Gastrocnemius medialis (tissue), 4 donors: Measurements from ENCODE around the gene ZNF319. TPM values are rescaled to one million over a fixed set of nuclear protein-coding genes. Genes with fewer than 3 reads are reported as not detected.
"Not testable (repeated sequence)": the region's sequence is repeated elsewhere in the genome, so short reads cannot be mapped to it uniquely, and the experiment has no call there.

Experiments used
- ATAC-seq, 2 donors: fragments of 150-250 bp; one replicate each; pipeline ENCODE4 v1.9.1; 2016
- DNase-seq, 2 donors: peaks; one replicate each; pipeline ENCODE4 v3.0.0-alpha.2; 2019
- H3K27ac ChIP-seq, 4 donors: fragments of 200-600 bp; sonication (generic); 1 replicate in 1 of 4; 2 replicates in 3 of 4; pipeline ENCODE4 v1.5.1; 2016 to 2018; ENCODE audit warnings: mild to moderate bottlenecking in 2 of 4, moderate library complexity in 1 of 4
- H3K27me3 ChIP-seq, 3 donors: fragments of 200-600 bp; sonication (generic) in 2 of 3; 1 replicate in 1 of 3; 2 replicates in 2 of 3; pipeline versions ENCODE4 v1.5.1 to v1.6.0; 2016 to 2019; ENCODE audit warnings: mild to moderate bottlenecking in 1 of 3, moderate library complexity in 1 of 3
- H3K36me3 ChIP-seq, 2 donors: fragments of 200-600 bp; sonication (generic) in 1 of 2; one replicate each; pipeline ENCODE4 v1.5.1; 2017 to 2018
- H3K4me1 ChIP-seq, 2 donors: fragments of 200-600 bp; sonication (generic) in 1 of 2; one replicate each; pipeline ENCODE4 v1.5.1; 2016 to 2017; ENCODE audit warnings: mild to moderate bottlenecking in 2 of 2
- H3K4me3 ChIP-seq, 4 donors: fragments of 200-600 bp; sonication (generic) in 3 of 4; 1 replicate in 1 of 4; 2 replicates in 3 of 4; pipeline ENCODE4 v1.5.1; 2016 to 2019; ENCODE audit warnings: mild to moderate bottlenecking in 2 of 4
- H3K9me3 ChIP-seq, 3 donors: fragments of 200-600 bp; sonication (generic) in 2 of 3; 1 replicate in 1 of 3; 2 replicates in 2 of 3; pipeline ENCODE4 v1.5.1; 2016 to 2019
- POLR2A ChIP-seq, 2 donors: fragments of 450-650 bp; IDR thresholded peaks; one replicate each; pipeline ENCODE4 v1.6.1; 2017; ENCODE audit warnings: antibody characterized with exemption in 2 of 2, mild to moderate bottlenecking in 2 of 2, moderate library complexity in 2 of 2
- in situ Hi-C, 4 donors: fragments of 200-750 bp; cut with MboI; loops; one replicate each; pipeline versions ENCODE4 v1.15.0 to v1.8.0; 2017; ENCODE audit warnings: low sequenced_read_pairs in 4 of 4
- intact Hi-C: fragments of 100-400 bp; cut with DNase I; formaldehyde crosslinking; loops from one replicate; pipeline ENCODE4 v1.15.1; 2023; ENCODE audit warnings: low total_unique reads
- total RNA-seq, 4 donors: library from RNA; depleted of rRNA; stranded (reverse); fragments of >200 nt; gene quantifications; one replicate each; pipeline versions ENCODE4 v1.1.0 to v1.2.3, GENCODE V29; 2016
- TF ChIP-seq, protein P1 (sequence below), 5 experiments: fragments of 450-650 bp in 3 of 5; fragments of 200-600 bp in 2 of 5; sonication (generic) in 2 of 5; IDR thresholded peaks in 4 of 5; conservative IDR thresholded peaks in 1 of 5; 1 replicate in 4 of 5; 2 replicates in 1 of 5; pipeline ENCODE4 v1.5.1; 2016 to 2019; ENCODE audit warnings: antibody characterized with exemption in 5 of 5, mild to moderate bottlenecking in 3 of 5, moderate library complexity in 3 of 5

ZNF319 gene
- total RNA-seq, 4 donors from 2014 or later = 4.4 to 7.5 (median 6.7) TPM

DNA sequence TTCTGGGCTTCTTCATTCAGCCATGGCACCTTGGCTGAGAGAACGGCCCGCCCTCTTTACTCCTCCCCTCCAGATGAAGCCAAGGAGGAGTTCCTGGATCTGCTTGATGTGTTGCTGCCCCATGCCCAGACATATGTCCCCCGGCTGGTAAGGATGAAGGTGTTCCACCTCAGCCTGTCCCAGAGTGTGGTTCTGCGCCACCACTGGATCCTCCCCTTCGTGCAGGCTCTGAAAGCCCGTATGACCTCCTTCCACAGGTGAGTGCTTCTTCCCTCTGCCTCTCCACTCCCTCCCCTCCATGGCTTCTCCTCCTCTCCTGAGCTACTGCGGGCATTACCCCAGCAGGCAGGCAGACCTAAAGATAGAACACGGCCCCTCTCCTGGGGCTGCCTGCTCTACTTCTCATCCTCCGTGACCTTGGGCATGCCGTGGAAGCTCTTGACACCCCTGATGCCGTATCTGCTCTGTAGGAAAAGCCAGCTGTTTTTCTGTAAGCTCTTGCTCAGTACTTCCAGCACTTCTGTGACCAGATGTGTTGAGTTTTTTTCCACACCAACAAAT, 9.5 kb upstream of the ZNF319 start:
- Histone ChIP-seq H3K27ac (no peak overlapping the region), H3K4me1 (peaks cover 0 to 2% of the 10 kb centered on the region in 2 donors), H3K36me3 (peaks cover 0 to 37% of the 10 kb centered on the region in 2 donors), H3K27me3 (no peaks in the 10 kb centered on the region), H3K4me3 (no peak overlapping the region), H3K9me3 (no peaks in the 10 kb centered on the region)
- in situ Hi-C loops (loop anchor here in 3 of 4 donors (10.0 to 25.0 kb wide), 4 partner anchors 115 to 273 kb away; partner anchors contain the start of gene KATNB1 (in 1 of the 3)), intact Hi-C loops (loop anchor here (10.0 kb wide), 1 partner anchor 415 kb away; no protein-coding TSS in a partner anchor)
- TF ChIP-seq POLR2A (IDR thresholded peaks at IDR 0.05) = no peak
- TF ChIP-seq, protein P1, sequence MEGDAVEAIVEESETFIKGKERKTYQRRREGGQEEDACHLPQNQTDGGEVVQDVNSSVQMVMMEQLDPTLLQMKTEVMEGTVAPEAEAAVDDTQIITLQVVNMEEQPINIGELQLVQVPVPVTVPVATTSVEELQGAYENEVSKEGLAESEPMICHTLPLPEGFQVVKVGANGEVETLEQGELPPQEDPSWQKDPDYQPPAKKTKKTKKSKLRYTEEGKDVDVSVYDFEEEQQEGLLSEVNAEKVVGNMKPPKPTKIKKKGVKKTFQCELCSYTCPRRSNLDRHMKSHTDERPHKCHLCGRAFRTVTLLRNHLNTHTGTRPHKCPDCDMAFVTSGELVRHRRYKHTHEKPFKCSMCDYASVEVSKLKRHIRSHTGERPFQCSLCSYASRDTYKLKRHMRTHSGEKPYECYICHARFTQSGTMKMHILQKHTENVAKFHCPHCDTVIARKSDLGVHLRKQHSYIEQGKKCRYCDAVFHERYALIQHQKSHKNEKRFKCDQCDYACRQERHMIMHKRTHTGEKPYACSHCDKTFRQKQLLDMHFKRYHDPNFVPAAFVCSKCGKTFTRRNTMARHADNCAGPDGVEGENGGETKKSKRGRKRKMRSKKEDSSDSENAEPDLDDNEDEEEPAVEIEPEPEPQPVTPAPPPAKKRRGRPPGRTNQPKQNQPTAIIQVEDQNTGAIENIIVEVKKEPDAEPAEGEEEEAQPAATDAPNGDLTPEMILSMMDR (IDR thresholded peaks at IDR 0.05 in 4 of 5, conservative IDR thresholded peaks at IDR 0.05 in 1 of 5) = no peak
- ATAC-seq (no peak), DNase-seq (no peak)

DNA sequence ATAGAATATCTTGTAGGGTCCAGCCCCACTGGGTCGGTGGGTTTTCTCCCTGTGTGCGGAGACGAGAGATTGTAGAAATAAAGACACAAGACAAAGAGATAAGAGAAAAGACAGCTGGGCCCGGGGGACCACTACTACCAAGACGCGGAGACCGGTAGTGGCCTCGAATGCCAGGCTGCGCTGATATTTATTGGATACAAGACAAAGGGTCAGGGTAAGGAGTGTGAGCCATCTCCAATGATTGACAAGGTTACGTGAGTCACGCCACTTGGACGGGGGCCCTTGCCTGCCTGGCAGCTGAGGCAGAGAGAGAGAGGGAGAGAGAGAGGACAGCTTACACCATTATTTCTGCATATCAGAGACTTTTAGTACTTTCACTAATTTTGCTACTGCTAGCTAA, 4.3 kb upstream of the ZNF319 start:
- in situ Hi-C loops (loop anchor here (5.0 to 25.0 kb wide), 5 partner anchors 102 to 267 kb away; partner anchors contain the start of gene KATNB1 (in 1 of the 4)), intact Hi-C loops (loop anchor here (1.0 to 10.0 kb wide), 3 partner anchors 105 to 410 kb away; no protein-coding TSS in a partner anchor)
- Histone ChIP-seq H3K36me3 (peaks cover 0 to 14% of the 10 kb centered on the region in 2 donors), H3K27ac (peak overlapping the region in 3 of 4 donors; percentile 33 to 56 (median 48)), H3K4me1 (peaks cover 8 to 12% of the 10 kb centered on the region in 2 donors), H3K4me3 (peak overlapping the region in 1 of 4 donors; percentile 22)
- H3K9me3 ChIP-seq, H3K27me3 ChIP-seq, ATAC-seq: not testable (repeated sequence)
- DNase-seq = peak in 1 of 2 donors; percentile 72

DNA sequence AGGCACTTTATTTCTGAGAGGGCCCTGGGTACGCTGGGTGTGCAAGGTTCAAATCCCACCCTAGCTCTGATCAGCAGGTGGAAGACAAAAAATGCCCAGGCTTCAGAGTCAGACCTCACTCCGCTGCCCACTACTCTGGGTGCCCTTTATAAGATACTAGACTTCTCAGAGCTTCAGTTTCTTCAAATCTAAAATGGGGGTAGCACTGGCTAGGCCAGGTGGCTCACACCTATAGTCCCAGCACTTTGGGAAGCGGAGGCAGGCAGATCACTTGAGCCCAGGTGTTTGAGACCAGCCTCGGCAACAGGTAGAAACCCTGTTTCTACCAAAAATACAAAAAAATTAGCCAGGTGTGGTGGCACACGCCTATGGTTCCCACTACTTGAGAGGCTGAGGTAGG, 2.5 kb upstream of the ZNF319 start:
- Histone ChIP-seq H3K27ac (no peak overlapping the region), H3K4me3 (no peak overlapping the region), H3K27me3 (no peaks in the 10 kb centered on the region), H3K36me3 (peaks cover 0 to 15% of the 10 kb centered on the region in 2 donors), H3K4me1 (peaks cover 19 to 21% of the 10 kb centered on the region in 2 donors), H3K9me3 (no peaks in the 10 kb centered on the region)
- TF ChIP-seq, protein P1 (IDR thresholded peaks at IDR 0.05 in 4 of 5, conservative IDR thresholded peaks at IDR 0.05 in 1 of 5) = no peak
- no peak for TF ChIP-seq POLR2A (IDR thresholded peaks at IDR 0.05)
- no peak for ATAC-seq
- intact Hi-C loops (loop anchor here (5.0 to 10.0 kb wide), 2 partner anchors 226 to 408 kb away; no protein-coding TSS in a partner anchor), in situ Hi-C loops (loop anchor here (5.0 to 25.0 kb wide), 5 partner anchors 101 to 266 kb away; partner anchors contain the start of gene KATNB1 (in 1 of the 4))
- DNase-seq = no peak

- H3K27me3 ChIP-seq = no peaks in the 10 kb centered on the region
- ATAC-seq (no peak), DNase-seq (no peak)
- in situ Hi-C loops = loop anchor here (5.0 to 25.0 kb wide), 5 partner anchors 100 to 265 kb away; partner anchors contain the start of gene KATNB1 (in 1 of the 4)
- no peaks in the 10 kb centered on the region for H3K9me3 ChIP-seq
- H3K4me3 ChIP-seq = no peak overlapping the region
- no peak overlapping the region for H3K27ac ChIP-seq
- peaks cover 0 to 20% of the 10 kb centered on the region in 2 donors for H3K36me3 ChIP-seq
- peaks cover 19 to 21% of the 10 kb centered on the region in 2 donors for H3K4me1 ChIP-seq
- intact Hi-C loops = loop anchor here (5.0 to 10.0 kb wide), 2 partner anchors 225 to 408 kb away; no protein-coding TSS in a partner anchor
- no peak for TF ChIP-seq POLR2A (IDR thresholded peaks at IDR 0.05)
- TF ChIP-seq, protein P1 (IDR thresholded peaks at IDR 0.05 in 4 of 5, conservative IDR thresholded peaks at IDR 0.05 in 1 of 5) = no peak
Measured at GRCh38 chr16:58002416-58002800, 1.9 kb upstream of the ZNF319 start.

DNA sequence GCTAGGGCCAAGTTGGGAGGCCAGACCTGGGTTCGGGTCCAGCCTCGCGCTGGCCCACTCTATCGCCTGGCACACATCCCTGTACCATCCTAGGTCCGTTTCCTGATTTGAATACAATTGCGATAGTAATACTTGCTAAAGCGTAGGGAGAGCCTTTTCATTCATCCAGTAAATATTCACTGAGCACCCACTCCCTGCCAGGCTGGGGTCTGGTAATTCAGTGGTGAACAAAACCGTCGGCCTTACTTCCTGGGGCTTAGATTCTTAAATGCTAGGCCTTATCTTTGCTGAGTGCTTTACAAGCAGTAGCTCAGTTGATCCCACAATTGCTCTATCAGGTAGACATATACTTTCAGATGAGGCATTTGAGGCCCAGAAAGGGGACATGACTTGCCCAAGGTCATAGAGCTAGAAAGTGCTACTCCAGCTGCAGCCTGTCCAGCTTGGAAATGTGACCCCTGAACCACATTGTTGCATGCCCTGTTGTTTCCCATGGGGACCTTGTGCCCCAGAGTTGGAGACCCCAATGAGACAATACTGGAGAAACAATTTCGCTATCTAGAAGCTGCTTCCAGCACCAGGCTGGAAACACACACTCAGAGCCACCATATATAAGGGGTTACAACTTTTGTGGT, 1.4 kb upstream of the ZNF319 start:
- Histone ChIP-seq H3K9me3 (no peaks in the 10 kb centered on the region), H3K36me3 (peaks cover 0 to 25% of the 10 kb centered on the region in 2 donors), H3K4me3 (peak overlapping the region; percentile 69 to 88 (median 78)), H3K27ac (peak overlapping the region; percentile 97 to 99 (median 98)), H3K4me1 (peaks cover 19 to 21% of the 10 kb centered on the region in 2 donors), H3K27me3 (no peaks in the 10 kb centered on the region)
- in situ Hi-C loops = loop anchor here (5.0 to 25.0 kb wide), 5 partner anchors 100 to 265 kb away; partner anchors contain the start of gene KATNB1 (in 1 of the 4)
- TF ChIP-seq, protein P1 (IDR thresholded peaks at IDR 0.05 in 4 of 5, conservative IDR thresholded peaks at IDR 0.05 in 1 of 5) = no peak
- TF ChIP-seq POLR2A (IDR thresholded peaks at IDR 0.05) = no peak
- DNase-seq = no peak
- intact Hi-C loops = loop anchor here (1.0 to 10.0 kb wide), 5 partner anchors 23 to 407 kb away; partner anchors contain the start of genes KATNB1 and MMP15
- no peak for ATAC-seq
